GM18505 (cell line): ENCODE results near the gene VRK3.
A peak's percentile ranks its signal among the peaks of the same experiment; 100 is the strongest.
"Not testable (repeated sequence)": the region's sequence is repeated elsewhere in the genome, so short reads cannot be mapped to it uniquely, and the experiment has no call there.

ENCODE experiments used
- ATAC-seq: cut with Tn5 transposase; IDR thresholded peaks from one replicate; pipeline ENCODE4 v1.9.1; 2021; ENCODE audit not compliant: unreplicated experiment
- POLR2A ChIP-seq: IDR thresholded peaks from 4 replicates; pipeline ENCODE4 v1.6.1; 2011; ENCODE audit warnings: borderline replicate concordance; ENCODE audit not compliant: insufficient read depth, insufficient read length; ENCODE audit errors: extremely low read depth

VRK3 gene

GRCh38 chr19:49951806-49952478 lies 73.2 kb downstream of the VRK3 start:
- ATAC-seq, result no peak

GRCh38 chr19:49950956-49951526 lies 74.1 kb downstream of the VRK3 start:
- no peak for TF ChIP-seq POLR2A
- ATAC-seq, result no peak

More at GRCh38 chr19:49951806-49952478, 73.2 kb downstream of the VRK3 start:
- TF ChIP-seq POLR2A, result no peak

GRCh38 chr19:49950590-49950948 lies 74.6 kb downstream of the VRK3 start:
- TF ChIP-seq POLR2A, result no peak
- no peak for ATAC-seq

GRCh38 chr19:49949742-49950589 lies 75.2 kb downstream of the VRK3 start:
- no peak for ATAC-seq
- no peak for TF ChIP-seq POLR2A

- TF ChIP-seq POLR2A, result no peak
- no peak for ATAC-seq
Observed at GRCh38 chr19:49946415-49946814, 78.8 kb downstream of the VRK3 start.

- not testable (repeated sequence) for ATAC-seq
Observed at GRCh38 chr19:49944567-49944966, 80.6 kb downstream of the VRK3 start.

GRCh38 chr19:49940482-49940791 lies 84.7 kb downstream of the VRK3 start:
- ATAC-seq, result no peak
- TF ChIP-seq POLR2A, result no peak

- TF ChIP-seq POLR2A, result no peak
- no peak for ATAC-seq
Observed at GRCh38 chr19:49939721-49940481, 85.3 kb downstream of the VRK3 start.

- ATAC-seq, result no peak
- TF ChIP-seq POLR2A, result no peak
Observed at GRCh38 chr19:49938662-49939061, 86.5 kb downstream of the VRK3 start.

GRCh38 chr19:49937750-49938381 lies 87.3 kb downstream of the VRK3 start:
- ATAC-seq, result no peak
- TF ChIP-seq POLR2A, result no peak

GRCh38 chr19:49936549-49936948 lies 88.6 kb downstream of the VRK3 start:
- no peak for TF ChIP-seq POLR2A

GRCh38 chr19:49933643-49934042 lies 91.5 kb downstream of the VRK3 start:
- TF ChIP-seq POLR2A, result peak; percentile 50
- ATAC-seq, result no peak

More at GRCh38 chr19:49936549-49936948, 88.6 kb downstream of the VRK3 start:
- no peak for ATAC-seq

GRCh38 chr19:49932731-49933131 lies 92.4 kb downstream of the VRK3 start:
- TF ChIP-seq POLR2A, result peak; percentile 21
- ATAC-seq, result no peak

- ATAC-seq, result no peak
- TF ChIP-seq POLR2A, result no peak
Observed at GRCh38 chr19:49932041-49932451, 93.1 kb downstream of the VRK3 start.
